ENCODE data around the gene ERCC1. TPM values are rescaled to one million over a fixed set of nuclear protein-coding genes. Genes with fewer than 3 reads are reported as not detected.

ERCC1 gene
- total and polyA plus RNA-seq, 2 of the 13 experiments (the other 11 are each of a cell fraction or from before 2014, with no cell fraction given), result 40.0 to 66.4 TPM

GRCh38 chr19:45444318-45445041 lies 20.8 kb upstream of the ERCC1 start (continued):
- no peak for TF ChIP-seq ZBTB39 (CRISPR knock-in tag; IDR thresholded peaks at IDR 0.05)
- TF ChIP-seq PBX2 (CRISPR knock-in tag; IDR thresholded peaks at IDR 0.05), result no peak
- no peak for TF ChIP-seq CBFB (CRISPR knock-in tag; IDR thresholded peaks at IDR 0.05)
- TF ChIP-seq KLF13 (CRISPR knock-in tag; IDR thresholded peaks at IDR 0.05), result no peak
- no peak for TF ChIP-seq KDM6A (CRISPR knock-in tag; IDR thresholded peaks at IDR 0.05; ENCODE audit: low read depth)
- TF ChIP-seq ZIK1 (CRISPR knock-in tag; IDR thresholded peaks at IDR 0.05; ENCODE audit: borderline replicate concordance, low read depth), result no peak
- no peak for TF ChIP-seq ZSCAN20 (CRISPR knock-in tag; IDR thresholded peaks at IDR 0.05; ENCODE audit: borderline replicate concordance)
- TF ChIP-seq FLYWCH1 (CRISPR knock-in tag; IDR thresholded peaks at IDR 0.05), result no peak
- no peak for TF ChIP-seq ZNF792 (CRISPR knock-in tag; IDR thresholded peaks at IDR 0.05)
- no peak for TF ChIP-seq SIN3A (IDR thresholded peaks at IDR 0.05; ENCODE audit: borderline replicate concordance, low read depth, low read length)
- no peak for TF ChIP-seq LBX2 (CRISPR knock-in tag; IDR thresholded peaks at IDR 0.05; ENCODE audit: borderline replicate concordance)
- TF ChIP-seq ZMAT3 (CRISPR knock-in tag; conservative IDR thresholded peaks at IDR 0.05), result no peak
- TF ChIP-seq TRIM24 (CRISPR knock-in tag; IDR thresholded peaks at IDR 0.05), result no peak
- no peak for TF ChIP-seq ZEB1 (IDR thresholded peaks at IDR 0.05; ENCODE audit: insufficient replicate concordance, low read depth)
- no peak for TF ChIP-seq ZNF75D (CRISPR knock-in tag; IDR thresholded peaks at IDR 0.05; ENCODE audit: borderline replicate concordance)
- TF ChIP-seq ZNF552 (CRISPR knock-in tag; IDR thresholded peaks at IDR 0.05; ENCODE audit: borderline replicate concordance), result no peak
- TF ChIP-seq TGIF2 (CRISPR knock-in tag; IDR thresholded peaks at IDR 0.05), result no peak
- peak; percentile 4; the same call in 1 of the 2 replicates for TF ChIP-seq HIVEP1 (CRISPR knock-in tag; IDR thresholded peaks at IDR 0.05)
- TF ChIP-seq NCOR1 (IDR thresholded peaks at IDR 0.05; ENCODE audit: borderline replicate concordance, low read length), result no peak
- 0 out of 2 replicates have a peak, but pooled peaks have one; percentile 53 for TF ChIP-seq GTF2F1 (IDR thresholded peaks at IDR 0.05; ENCODE audit: low read length)
- no peak for TF ChIP-seq NFAT5 (CRISPR knock-in tag; IDR thresholded peaks at IDR 0.05)
- peak; percentile 50; the same call in 1 of the 2 replicates for TF ChIP-seq RXRB (CRISPR knock-in tag; IDR thresholded peaks at IDR 0.05; ENCODE audit: borderline replicate concordance)
